Measurements from ENCODE around the gene RPS6KC1.
"Not testable (repeated sequence)": the region's sequence is repeated elsewhere in the genome, so short reads cannot be mapped to it uniquely, and the experiment has no call there.

RPS6KC1 gene

GRCh38 chr1:213099682-213100399, 48.8 kb downstream of the RPS6KC1 start:
- no peak overlapping the region for H3K4me3 ChIP-seq
- peaks cover 0 to 5% (median 0%) of the 10 kb centered on the region in 3 donors for H3K9me3 ChIP-seq
- no peaks in the 10 kb centered on the region for H3K27me3 ChIP-seq
- intact Hi-C loops (cut with DNase I; ENCODE audit: low total_unique reads): no loop called here
- peaks cover 14 to 28% (median 20%) of the 10 kb centered on the region in 3 donors for H3K36me3 ChIP-seq
- DNase-seq: no peak
- H3K4me1 ChIP-seq: no peaks in the 10 kb centered on the region
- no peak for TF ChIP-seq CTCF (IDR thresholded peaks at IDR 0.05)
- no peak overlapping the region for H3K27ac ChIP-seq

GRCh38 chr1:213100565-213100964, 49.5 kb downstream of the RPS6KC1 start:
- H3K9me3 ChIP-seq; H3K27me3 ChIP-seq; intact Hi-C loops (cut with DNase I; ENCODE audit: low total_unique reads); H3K4me3 ChIP-seq; H3K4me1 ChIP-seq; DNase-seq; H3K27ac ChIP-seq: not testable (repeated sequence)
- peaks cover 11 to 28% (median 18%) of the 10 kb centered on the region in 3 donors for H3K36me3 ChIP-seq

- DNase-seq: no peak
- H3K4me1 ChIP-seq: no peaks in the 10 kb centered on the region
- H3K9me3 ChIP-seq: no peaks in the 10 kb centered on the region
- peaks cover 0 to 10% (median 7%) of the 10 kb centered on the region in 3 donors for H3K36me3 ChIP-seq
- no peak for TF ChIP-seq CTCF (IDR thresholded peaks at IDR 0.05)
- H3K4me3 ChIP-seq: no peak overlapping the region
- intact Hi-C loops (cut with DNase I; ENCODE audit: low total_unique reads): no loop called here
- no peak overlapping the region for H3K27ac ChIP-seq
- H3K27me3 ChIP-seq: no peaks in the 10 kb centered on the region
Observed at GRCh38 chr1:213103377-213104306, 52.6 kb downstream of the RPS6KC1 start.

GRCh38 chr1:213104604-213105003, 53.6 kb downstream of the RPS6KC1 start:
- Histone ChIP-seq H3K4me3 (no peak overlapping the region), H3K36me3 (peaks cover 0 to 10% (median 7%) of the 10 kb centered on the region in 3 donors), H3K27ac (no peak overlapping the region), H3K9me3 (no peaks in the 10 kb centered on the region), H3K27me3 (no peaks in the 10 kb centered on the region), H3K4me1 (no peaks in the 10 kb centered on the region)
- intact Hi-C loops (cut with DNase I; ENCODE audit: low total_unique reads): no loop called here
- no peak for TF ChIP-seq CTCF (IDR thresholded peaks at IDR 0.05)
- no peak for DNase-seq

GRCh38 chr1:213106298-213106697, 55.3 kb downstream of the RPS6KC1 start:
- no peak for TF ChIP-seq CTCF (IDR thresholded peaks at IDR 0.05)
- intact Hi-C loops (cut with DNase I; ENCODE audit: low total_unique reads): no loop called here
- no peaks in the 10 kb centered on the region for H3K4me1 ChIP-seq
- no peak overlapping the region for H3K4me3 ChIP-seq
- no peaks in the 10 kb centered on the region for H3K9me3 ChIP-seq
- no peak overlapping the region for H3K27ac ChIP-seq
- no peaks in the 10 kb centered on the region for H3K27me3 ChIP-seq
- peaks cover 0 to 10% (median 7%) of the 10 kb centered on the region in 3 donors for H3K36me3 ChIP-seq
- no peak for DNase-seq

- no peaks in the 10 kb centered on the region for H3K9me3 ChIP-seq
- intact Hi-C loops (cut with DNase I; ENCODE audit: low total_unique reads): no loop called here
- no peaks in the 10 kb centered on the region for H3K4me1 ChIP-seq
- no peak overlapping the region for H3K4me3 ChIP-seq
- DNase-seq: no peak
- H3K27me3 ChIP-seq: no peaks in the 10 kb centered on the region
- H3K36me3 ChIP-seq: peaks cover 0 to 10% (median 7%) of the 10 kb centered on the region in 3 donors
- H3K27ac ChIP-seq: no peak overlapping the region
- TF ChIP-seq CTCF (IDR thresholded peaks at IDR 0.05): no peak
Observed at GRCh38 chr1:213107613-213108012, 56.6 kb downstream of the RPS6KC1 start.
